Measurements from ENCODE around the gene CAMTA2. TPM values are rescaled to one million over a fixed set of nuclear protein-coding genes. Genes with fewer than 3 reads are reported as not detected.
"Not testable (repeated sequence)": the region's sequence is repeated elsewhere in the genome, so short reads cannot be mapped to it uniquely, and the experiment has no call there.

CAMTA2 gene, protein sequence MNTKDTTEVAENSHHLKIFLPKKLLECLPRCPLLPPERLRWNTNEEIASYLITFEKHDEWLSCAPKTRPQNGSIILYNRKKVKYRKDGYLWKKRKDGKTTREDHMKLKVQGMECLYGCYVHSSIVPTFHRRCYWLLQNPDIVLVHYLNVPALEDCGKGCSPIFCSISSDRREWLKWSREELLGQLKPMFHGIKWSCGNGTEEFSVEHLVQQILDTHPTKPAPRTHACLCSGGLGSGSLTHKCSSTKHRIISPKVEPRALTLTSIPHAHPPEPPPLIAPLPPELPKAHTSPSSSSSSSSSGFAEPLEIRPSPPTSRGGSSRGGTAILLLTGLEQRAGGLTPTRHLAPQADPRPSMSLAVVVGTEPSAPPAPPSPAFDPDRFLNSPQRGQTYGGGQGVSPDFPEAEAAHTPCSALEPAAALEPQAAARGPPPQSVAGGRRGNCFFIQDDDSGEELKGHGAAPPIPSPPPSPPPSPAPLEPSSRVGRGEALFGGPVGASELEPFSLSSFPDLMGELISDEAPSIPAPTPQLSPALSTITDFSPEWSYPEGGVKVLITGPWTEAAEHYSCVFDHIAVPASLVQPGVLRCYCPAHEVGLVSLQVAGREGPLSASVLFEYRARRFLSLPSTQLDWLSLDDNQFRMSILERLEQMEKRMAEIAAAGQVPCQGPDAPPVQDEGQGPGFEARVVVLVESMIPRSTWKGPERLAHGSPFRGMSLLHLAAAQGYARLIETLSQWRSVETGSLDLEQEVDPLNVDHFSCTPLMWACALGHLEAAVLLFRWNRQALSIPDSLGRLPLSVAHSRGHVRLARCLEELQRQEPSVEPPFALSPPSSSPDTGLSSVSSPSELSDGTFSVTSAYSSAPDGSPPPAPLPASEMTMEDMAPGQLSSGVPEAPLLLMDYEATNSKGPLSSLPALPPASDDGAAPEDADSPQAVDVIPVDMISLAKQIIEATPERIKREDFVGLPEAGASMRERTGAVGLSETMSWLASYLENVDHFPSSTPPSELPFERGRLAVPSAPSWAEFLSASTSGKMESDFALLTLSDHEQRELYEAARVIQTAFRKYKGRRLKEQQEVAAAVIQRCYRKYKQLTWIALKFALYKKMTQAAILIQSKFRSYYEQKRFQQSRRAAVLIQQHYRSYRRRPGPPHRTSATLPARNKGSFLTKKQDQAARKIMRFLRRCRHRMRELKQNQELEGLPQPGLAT
- 77.5 TPM for polyA plus RNA-seq (2013, experiment 1 of 2; ENCODE audit: insufficient read length)
- 77.1 TPM for polyA plus RNA-seq (2013, experiment 2 of 2; ENCODE audit: insufficient read length)

DNA sequence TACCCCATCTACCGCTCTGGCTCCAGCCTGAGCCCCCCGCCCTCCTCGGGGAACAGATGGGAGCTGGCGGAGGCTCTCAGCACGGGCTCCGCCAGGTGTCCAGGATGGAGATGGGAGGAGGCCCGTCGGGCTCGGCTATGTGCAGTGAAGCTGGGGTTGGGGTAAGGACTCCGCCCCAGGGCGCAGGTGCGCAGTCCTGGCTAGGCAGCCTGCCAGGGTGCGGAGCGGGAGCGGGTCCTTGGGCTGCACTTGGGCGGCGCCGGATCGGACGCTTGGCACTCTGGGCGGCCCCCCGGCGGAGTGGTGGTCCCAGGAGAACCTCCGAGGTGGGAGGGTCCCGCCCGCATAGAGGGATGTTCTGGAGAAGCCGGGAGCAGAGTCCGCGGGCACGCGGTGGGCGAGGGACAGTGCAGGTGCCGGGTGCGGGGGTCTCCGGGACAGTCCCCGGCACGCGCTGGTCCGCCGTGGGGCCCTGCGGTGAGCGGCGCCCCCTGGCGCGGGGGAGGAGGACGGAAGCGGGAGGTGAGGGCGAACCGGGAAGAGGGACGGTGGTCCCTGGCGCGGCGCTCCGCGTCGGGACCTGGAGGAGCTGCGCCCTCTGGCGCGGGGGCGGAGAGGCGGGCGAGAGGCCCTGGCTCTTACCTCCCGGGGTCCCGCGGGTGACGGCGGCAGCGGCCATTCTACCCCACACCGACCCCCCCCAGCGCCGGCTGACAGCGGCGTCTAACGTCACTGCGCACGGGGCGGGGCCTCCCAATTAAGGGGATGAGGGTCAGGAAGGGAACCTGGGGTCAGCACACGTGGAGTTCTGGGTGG lies at the start of gene CAMTA2:
TSS of gene CAMTA2 (minus strand) at position 725 of the 816 bp plus-strand sequence. CDS start 1,453 bp downstream, outside the sequence.
- DNase-seq, result peak; percentile 79

DNA sequence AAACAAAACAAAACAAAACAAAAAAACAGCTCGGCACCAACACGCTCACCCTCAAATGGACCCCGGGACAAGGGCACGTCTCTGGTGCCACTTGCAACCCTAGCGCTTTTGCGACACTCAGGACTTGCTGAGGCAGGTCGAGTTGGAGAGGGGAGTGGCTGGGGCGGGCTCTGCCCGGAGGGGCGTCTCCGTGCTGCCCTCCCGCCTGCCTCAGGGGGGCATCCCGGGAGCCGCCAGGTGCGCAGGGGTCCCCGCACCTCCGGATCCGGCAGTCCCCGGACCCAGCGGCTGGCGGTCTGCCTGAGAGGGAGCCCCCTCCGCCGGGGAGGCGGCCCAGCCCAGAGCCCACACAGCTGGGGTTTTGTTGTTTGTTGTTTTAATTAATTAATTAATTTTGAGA lies 47.8 kb upstream of the CAMTA2 start, which contains the start of gene SLC52A1:
TSS of gene SLC52A1 (minus strand) at position 112 of the 400 bp plus-strand sequence. CDS start 820 bp downstream, outside the sequence.
- DNase-seq, result no peak

DNA sequence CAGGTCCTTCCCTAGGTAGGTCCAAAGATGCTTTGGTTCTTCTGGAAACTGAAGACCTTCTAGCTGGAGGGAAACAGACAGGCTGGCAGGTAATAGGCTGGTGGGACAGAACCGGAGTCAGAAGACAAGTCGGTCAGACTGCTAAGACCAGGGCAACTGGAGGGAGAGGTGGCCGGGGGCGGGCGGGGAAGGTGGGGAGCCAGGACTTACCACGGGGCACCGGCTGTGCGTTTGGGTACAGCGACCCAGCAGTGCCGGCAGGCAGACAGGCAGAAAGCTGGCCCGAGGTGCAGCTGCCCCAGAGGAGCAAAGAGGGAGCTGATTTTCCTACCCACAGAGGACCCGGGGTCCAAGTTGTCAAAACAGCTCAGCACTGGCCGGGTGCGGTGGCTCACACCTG lies 47.2 kb upstream of the CAMTA2 start:
- DNase-seq, result no peak

DNA sequence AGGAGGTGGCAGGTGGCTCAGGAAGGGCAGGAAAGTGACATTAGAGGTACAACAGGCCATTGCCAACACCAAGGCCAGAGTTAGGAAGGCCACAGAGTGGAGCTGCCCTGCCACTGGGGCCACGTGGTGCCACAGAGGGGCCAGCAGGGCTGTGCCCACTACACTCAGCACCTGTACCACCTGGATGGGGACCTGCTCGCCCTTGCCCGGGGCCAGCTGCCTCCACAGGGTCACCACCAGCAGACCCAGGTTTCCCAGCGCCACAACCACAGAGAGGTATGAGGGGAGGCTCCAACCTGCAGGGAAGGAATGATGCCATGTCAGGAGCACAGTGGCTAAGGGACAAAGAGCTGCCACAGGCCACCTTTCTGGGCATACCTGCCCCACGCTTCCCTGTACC lies 46.6 kb upstream of the CAMTA2 start:
- DNase-seq, result no peak

DNA sequence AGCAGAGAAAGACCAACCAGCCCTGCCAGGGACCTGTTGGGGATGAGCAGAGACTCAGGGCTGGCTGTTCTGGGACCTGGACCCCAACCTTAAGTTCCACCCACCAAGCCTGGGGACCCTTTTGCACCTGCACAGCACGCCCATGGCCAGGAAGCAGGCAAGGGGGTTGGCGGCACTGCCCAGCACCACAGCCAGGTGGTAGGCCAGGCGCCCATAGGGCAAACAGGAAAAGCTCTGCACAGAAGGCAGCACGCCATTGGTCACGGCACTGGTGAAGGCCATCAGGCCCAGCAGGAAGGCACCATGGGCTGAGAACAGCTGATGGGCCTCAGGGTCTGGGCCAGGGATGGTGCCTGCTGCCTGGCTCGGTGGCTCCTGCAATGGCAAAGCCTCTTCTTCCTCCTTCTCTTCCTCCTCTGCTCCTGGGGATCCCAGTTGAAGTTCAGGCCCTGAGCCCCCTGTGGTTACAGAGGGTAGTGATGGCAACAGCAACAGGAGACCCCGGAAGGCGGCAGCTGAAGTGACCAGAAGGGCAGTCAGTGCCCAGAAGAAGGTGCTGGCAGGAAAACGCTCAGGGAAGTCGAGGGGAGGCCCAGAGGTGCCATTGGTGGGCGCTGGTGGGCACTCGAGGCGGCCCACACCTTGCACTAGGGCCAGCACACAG lies 46.0 kb upstream of the CAMTA2 start:
- DNase-seq, result no peak

DNA sequence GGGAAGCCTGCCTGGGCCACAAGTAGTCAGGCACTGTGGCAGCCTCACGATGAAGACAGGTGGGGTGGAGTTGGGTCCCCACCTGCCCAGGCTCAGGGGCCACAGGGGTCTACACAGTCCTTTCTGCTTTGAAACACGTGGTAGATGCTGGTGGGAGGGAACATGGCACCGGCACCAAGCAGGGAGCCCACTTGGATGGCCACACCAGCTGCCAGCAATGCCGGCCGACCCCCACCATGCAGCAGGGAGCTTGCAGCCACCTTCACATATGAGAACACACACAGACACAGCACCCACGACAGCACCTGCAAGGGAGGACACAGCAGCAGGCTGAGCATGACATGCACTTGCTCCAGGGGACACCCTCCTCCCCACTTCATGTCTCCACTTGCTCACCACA lies 45.4 kb upstream of the CAMTA2 start:
- no peak for DNase-seq

DNA sequence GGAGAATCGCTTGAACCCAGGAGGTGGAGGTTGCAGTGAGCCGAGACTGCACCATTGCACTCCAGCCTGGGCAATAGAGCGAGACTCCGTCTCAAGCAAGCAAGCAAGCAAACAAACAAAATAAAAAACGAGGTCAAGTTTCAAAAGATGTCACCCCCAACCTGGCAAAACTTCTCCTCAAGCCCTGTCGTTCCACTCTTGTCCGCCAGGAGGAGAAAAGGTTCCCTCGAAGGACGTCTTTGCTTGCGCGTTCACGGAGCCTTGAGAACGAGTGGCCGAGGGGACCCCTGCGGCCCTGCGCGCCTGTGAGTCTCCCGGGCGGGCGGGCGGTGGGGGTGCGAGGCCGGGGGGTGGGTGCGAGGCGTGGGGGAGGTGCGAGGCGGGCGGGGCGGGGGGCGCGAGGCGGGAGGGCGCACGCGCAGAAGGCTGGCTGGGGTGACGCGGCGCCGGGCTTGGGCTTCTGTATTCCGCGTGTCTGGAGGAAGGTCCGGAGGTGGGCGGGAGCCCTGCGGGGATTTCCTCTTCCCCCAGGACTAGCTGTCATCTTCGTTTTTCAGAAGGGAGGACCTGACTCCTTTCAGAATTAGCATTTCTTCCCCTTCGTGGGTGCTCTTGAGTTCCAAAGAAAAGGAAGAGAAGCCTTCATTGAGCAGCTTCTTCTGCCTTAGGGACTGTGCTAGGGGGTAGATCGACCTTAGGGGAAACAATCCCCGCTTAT lies 44.0 kb upstream of the CAMTA2 start:
- DNase-seq, result peak; percentile 79

DNA sequence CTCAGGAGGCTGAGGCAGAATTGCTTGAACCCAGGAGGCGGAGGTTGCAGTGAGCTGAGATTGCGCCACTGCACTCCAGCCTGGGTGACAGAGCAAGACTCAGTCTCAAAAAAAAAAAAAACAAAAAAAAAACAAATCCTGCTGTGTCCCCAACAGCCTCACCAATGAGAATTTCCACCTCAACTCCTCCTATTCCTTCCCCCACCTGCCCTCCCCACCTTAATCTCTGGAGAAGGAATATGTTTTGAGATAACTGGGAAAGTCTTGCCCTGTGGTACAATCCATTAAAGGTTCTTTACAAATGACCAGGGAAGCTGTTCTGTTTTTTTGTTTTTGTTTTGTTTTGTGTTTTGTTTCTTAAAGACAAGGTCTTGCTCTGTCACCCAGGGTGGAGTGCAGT lies 42.7 kb upstream of the CAMTA2 start:
- DNase-seq, result not testable (repeated sequence)

DNA sequence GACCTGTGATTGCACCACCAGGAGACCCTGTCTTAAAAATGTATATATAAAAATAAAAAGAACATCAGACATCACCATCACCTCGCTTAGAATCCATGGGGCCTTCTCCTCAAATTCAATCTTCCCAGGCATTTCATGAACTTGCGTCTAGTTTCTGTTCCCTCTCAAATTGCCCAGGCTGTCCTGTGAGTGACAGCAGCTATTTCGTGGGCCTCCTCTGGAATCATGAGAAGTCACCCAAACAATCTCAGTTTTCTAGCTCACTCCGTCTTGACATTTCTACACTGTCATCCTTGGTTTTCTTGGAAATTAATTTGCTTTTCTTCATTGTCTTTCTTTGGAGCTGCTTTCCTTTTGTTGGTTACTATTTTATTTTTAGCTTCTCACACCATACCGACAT lies 40.4 kb upstream of the CAMTA2 start:
- DNase-seq, result no peak

DNA sequence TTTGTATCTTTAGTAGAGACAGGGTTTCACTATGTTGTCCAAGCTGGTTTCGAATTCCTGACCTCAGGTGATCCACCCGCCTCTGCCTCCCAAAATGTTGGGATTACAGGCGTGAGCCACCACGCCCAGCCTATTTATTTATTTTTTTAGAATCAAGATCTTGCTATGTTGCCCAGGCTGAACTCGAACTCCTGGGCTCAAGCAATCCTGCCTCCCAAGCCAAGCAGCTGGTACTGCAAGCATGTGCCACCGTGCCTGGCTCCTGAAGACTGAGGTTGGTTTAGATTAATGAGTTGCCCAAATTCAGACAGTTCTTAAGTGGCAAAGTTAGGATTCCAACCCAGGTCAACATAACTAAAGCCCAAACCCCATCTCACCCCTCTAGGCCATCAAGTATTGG lies 39.8 kb upstream of the CAMTA2 start:
- DNase-seq, result no peak

DNA sequence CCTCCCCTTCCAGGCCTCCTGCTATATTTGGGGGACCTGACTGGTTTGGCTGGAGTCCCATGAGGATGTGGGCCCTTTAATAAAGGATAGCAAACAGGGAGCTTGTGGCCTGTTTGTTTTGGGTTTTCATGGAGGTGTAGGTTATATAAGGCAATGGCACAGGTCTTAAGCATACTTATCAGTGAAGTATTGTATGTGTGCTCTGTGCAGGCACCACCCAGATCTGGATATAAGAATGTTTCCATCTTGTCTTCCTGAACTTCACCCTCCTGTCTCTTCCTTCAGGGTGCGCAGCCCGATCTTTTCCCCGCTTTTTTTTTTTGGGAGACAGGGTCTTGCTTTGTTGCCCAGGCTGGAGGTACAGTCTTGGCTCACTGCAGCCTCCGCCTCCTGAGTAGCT lies 37.1 kb upstream of the CAMTA2 start:
- DNase-seq, result no peak

DNA sequence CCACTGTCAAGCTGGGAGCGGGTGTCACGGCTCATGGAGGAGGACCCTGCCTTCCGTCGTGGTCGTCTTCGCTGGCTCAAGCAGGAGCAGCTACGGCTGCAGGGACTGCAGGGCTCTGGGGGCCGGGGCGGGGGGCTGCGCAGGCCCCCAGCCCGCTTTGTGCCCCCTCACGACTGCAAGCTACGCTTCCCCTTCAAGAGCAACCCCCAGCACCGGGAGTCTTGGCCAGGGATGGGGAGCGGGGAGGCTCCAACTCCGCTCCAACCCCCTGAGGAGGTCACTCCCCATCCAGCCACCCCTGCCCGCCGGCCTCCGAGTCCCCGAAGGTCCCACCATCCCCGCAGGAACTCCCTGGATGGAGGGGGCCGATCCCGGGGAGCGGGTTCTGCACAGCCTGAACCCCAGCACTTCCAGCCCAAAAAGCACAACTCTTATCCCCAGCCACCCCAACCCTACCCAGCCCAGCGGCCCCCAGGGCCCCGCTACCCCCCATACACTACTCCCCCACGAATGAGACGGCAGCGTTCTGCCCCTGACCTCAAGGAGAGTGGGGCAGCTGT lies 36.2 kb upstream of the CAMTA2 start:
- no peak for DNase-seq

DNA sequence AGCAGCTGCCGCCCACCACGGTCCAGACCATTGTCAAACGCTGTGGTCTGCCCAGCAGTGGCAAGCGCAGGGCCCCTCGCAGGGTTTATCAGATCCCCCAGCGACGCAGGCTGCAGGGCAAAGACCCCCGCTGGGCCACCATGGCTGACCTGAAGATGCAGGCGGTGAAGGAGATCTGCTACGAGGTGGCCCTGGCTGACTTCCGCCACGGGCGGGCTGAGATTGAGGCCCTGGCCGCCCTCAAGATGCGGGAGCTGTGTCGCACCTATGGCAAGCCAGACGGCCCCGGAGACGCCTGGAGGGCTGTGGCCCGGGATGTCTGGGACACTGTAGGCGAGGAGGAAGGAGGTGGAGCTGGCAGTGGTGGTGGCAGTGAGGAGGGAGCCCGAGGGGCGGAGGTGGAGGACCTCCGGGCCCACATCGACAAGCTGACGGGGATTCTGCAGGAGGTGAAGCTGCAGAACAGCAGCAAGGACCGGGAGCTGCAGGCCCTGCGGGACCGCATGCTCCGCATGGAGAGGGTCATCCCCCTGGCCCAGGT lies 34.8 kb upstream of the CAMTA2 start:
- DNase-seq, result no peak

DNA sequence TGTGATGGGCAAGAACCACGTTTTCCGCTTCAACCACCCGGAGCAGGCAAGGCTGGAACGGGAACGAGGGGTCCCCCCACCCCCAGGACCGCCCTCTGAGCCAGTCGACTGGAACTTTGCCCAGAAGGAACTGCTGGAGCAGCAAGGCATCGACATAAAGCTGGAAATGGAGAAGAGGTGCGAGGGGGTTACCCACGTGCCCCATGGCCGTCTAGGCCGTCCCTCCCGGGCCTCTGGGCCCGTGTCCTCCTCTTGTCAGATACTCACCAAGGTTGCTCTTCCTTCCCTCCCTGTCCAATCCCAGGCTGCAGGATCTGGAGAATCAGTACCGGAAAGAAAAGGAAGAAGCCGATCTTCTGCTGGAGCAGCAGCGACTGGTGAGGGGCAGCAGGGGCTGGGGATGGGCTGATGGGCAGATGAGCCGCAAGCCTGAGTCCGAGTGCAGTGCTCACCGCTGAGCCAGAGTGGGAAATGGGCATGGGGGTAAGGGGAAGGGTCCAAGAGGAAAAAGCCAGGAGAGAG lies 33.1 kb upstream of the CAMTA2 start:
- DNase-seq, result no peak

DNA sequence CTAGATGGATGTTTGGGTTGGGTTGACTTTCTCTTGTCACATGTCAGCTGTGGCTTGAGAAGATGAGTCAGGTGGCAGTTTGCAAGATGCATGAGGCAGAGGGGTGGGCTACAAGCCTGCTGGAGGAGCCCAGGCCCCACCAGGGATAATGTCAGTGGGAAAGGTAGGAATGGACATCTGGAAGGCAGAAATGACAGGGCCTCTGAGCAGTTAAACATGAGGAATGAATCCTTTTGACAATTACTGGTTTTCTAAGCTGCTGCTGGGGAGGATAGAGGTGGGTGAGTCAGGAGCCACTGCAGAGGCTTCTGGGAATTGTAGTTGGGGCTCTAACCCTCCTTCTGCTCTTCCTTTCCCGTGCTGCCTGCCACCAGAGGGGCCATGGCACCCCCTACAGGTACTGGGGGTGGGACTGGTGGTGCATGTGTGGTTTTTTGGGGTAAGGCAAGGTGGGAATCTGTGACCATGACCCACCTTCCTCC lies 32.0 kb upstream of the CAMTA2 start:
- no peak for DNase-seq

DNA sequence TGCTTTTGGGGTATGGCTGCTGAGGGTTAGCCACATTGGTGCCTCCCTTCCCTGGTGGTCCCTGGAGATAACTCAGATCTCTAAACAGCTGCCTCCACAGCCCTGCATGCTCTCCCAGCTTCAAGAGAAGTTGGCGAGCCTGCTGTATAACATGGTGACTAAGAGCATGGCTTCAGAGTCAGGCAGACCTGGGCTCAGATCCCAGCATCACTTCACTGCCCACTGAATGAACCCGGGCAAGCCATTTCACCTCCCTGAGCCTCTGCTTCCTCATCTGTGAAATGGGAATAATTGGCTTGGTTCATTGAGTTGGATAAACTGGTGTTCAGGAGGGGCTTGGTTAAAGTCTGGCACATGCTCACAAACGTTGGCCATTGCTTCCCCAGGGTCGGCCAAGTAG lies 26.9 kb upstream of the CAMTA2 start:
- no peak for DNase-seq

DNA sequence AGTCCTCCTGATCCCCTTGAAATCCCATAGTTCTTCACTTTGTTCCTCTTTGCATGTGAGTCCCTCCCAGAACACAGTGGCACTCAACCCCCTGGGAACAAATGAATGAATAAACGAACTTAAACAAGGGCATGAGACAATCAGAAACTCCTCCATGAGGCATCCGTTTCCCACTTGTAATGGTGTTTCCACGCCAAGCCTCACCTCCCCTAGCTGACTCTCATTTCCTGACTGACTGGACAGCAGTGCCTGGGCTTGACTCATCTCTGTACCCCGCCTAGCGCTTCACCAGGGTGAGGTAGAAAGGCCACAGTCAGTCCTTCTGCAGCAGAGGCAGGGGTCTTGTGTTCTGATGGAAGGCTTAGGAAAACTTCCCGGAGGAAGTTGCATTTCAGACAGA lies 24.5 kb upstream of the CAMTA2 start:
- peak; percentile 14 for DNase-seq

DNA sequence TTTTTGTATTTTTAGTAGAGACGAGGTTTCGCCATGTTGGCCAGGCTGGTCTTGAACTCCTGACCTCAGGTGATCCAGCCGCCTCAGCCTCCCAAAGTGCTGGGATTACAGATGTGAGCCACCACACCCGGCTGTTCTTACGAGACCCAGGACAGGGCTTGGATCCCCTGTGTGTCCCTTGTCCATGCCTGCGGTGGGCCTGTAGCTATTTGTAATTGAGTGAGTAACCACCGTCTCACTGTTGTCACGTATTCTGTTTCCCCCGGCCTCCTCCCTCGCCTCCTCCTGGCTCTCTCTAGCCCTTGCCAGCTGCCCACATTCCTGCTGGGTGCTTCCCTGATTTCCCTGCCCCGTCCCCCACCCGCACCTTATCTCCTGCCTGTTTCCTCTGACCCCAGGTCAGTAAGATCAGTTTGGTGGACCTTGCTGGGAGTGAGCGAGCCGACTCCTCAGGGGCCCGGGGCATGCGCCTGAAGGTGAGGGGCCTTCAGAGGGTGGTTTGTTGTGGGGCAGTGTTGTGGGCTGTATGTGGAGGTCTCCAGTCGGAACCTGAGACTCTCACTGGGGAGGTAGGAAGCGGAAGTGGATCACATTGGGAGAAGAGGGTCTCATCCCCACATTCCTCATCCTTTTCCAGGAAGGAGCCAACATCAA lies 15.9 kb upstream of the CAMTA2 start:
- DNase-seq, result no peak

All from fibroblast of skin of abdomen (primary cell).